Thymus (tissue), 11 donors: ENCODE data around the gene SNAI1. TPM values are rescaled to one million over a fixed set of nuclear protein-coding genes. Genes with fewer than 3 reads are reported as not detected.
"Not testable (repeated sequence)": the region's sequence is repeated elsewhere in the genome, so short reads cannot be mapped to it uniquely, and the experiment has no call there.

Experiments
- DNase-seq, 9 donors: peaks; one replicate each; pipeline ENCODE4 v3.0.0-alpha.2; 2013; ENCODE audit warnings: low spot score in 9 of 9, low read depth in 6 of 9, missing footprints in 1 of 9
- H3K27ac ChIP-seq, 2 donors: one replicate each; pipeline ENCODE4 v1.5.1; 2013; ENCODE audit warnings: control low read depth in 1 of 2, low read depth in 1 of 2, low read length in 1 of 2, mild to moderate bottlenecking in 1 of 2, moderate library complexity in 1 of 2
- H3K27me3 ChIP-seq, 2 donors: one replicate each; pipeline ENCODE4 v1.5.1; 2013; ENCODE audit warnings: low read length in 1 of 2; ENCODE audit not compliant: control insufficient read depth in 2 of 2, insufficient read depth in 1 of 2
- H3K36me3 ChIP-seq, 2 donors: one replicate each; pipeline ENCODE4 v1.5.1; 2013; ENCODE audit warnings: low read length in 1 of 2, mild to moderate bottlenecking in 1 of 2, moderate library complexity in 1 of 2; ENCODE audit not compliant: control insufficient read depth in 2 of 2, insufficient read depth in 2 of 2
- H3K4me1 ChIP-seq, 2 donors: one replicate each; pipeline ENCODE4 v1.5.1; 2013; ENCODE audit warnings: low read length in 2 of 2; ENCODE audit not compliant: control insufficient read depth in 2 of 2, insufficient read depth in 2 of 2
- H3K4me3 ChIP-seq, 2 donors: one replicate each; pipeline ENCODE4 v1.5.1; 2013; ENCODE audit warnings: low read length in 2 of 2, control low read depth in 1 of 2, mild to moderate bottlenecking in 1 of 2
- H3K9me3 ChIP-seq, 2 donors: one replicate each; pipeline ENCODE4 v1.5.1; 2013; ENCODE audit warnings: low read length in 1 of 2, mild to moderate bottlenecking in 1 of 2; ENCODE audit not compliant: control insufficient read depth in 2 of 2, insufficient read depth in 1 of 2
- WGBS: extraction: QIAGEN DNeasy Blood & Tissue Kit; methylation state at CpG from one replicate; pipeline ENCODE4 v1.1.7; 2013; 5-methylcytosine and 5-hydroxymethylcytosine counted together
- polyA plus RNA-seq: library from polyadenylated mRNA; stranded (reverse); fragments of 200-250 nt; gene quantifications from one replicate; pipeline ENCODE4 v1.2.3, GENCODE V29; 2013
- total RNA-seq: library from RNA; stranded (reverse); fragments of 120-200 nt; gene quantifications from one replicate; pipeline ENCODE4 v1.2.4, GENCODE V29; 2013
- donor health status: healthy.

SNAI1 gene
- total and polyA plus RNA-seq, 2 donors: 0.33 to 5.5 TPM

DNA sequence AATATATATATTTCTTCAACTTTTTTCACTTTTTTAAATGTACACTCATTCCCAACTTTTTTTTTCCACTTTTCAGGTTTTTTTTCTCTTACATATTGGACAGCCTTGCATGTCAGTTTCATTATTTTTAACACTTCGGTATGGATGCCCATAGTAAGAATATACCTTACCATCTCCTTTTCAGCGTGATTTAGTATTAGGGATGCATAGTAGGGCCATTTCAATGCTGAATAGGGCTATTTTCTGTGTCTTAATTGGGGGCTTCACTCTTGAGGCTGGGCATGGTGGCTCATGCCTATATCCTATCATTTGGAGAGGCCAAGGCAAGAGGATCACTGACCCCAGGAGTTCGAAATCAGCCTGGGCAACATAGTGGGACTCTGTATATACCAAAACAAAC is 39.8 kb upstream of the SNAI1 start:
- H3K36me3 ChIP-seq: peaks cover 45 to 52% of the 10 kb centered on the region in 2 donors
- DNase-seq: no peak
- 99% methylated on average over 3 of the region's 3 CpGs for WGBS
- peaks cover 3 to 10% of the 10 kb centered on the region in 2 donors for H3K4me1 ChIP-seq
- H3K9me3 ChIP-seq: no peaks in the 10 kb centered on the region
- no peak overlapping the region for H3K4me3 ChIP-seq
- no peak overlapping the region for H3K27ac ChIP-seq
- H3K27me3 ChIP-seq: no peaks in the 10 kb centered on the region

DNA sequence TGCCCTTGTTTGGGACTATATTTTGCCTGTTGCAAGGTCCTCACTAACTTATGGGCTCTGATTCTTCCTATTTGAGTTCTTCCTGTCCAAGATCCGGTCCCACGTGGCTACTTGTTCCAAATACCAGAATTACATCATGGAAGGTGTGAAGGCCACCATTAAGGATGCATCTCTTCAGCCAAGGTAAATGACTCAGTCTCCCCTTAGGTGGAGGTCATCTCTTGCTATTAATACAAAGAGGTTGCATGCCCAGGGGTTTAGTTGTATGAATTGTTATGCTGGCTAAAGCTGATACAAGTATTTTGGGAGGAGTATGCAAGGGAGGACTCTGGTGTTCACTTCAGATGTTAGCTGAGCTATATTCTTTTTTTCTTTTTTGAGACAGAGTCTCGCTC is 37.5 kb upstream of the SNAI1 start:
- H3K27me3 ChIP-seq: no peaks in the 10 kb centered on the region
- no peak for DNase-seq
- H3K27ac ChIP-seq: no peak overlapping the region
- no peaks in the 10 kb centered on the region for H3K9me3 ChIP-seq
- H3K4me3 ChIP-seq: no peak overlapping the region
- H3K4me1 ChIP-seq: no peaks in the 10 kb centered on the region
- WGBS: 96% methylated on average over 3 of the region's 3 CpGs
- H3K36me3 ChIP-seq: peaks cover 67 to 69% of the 10 kb centered on the region in 2 donors

DNA sequence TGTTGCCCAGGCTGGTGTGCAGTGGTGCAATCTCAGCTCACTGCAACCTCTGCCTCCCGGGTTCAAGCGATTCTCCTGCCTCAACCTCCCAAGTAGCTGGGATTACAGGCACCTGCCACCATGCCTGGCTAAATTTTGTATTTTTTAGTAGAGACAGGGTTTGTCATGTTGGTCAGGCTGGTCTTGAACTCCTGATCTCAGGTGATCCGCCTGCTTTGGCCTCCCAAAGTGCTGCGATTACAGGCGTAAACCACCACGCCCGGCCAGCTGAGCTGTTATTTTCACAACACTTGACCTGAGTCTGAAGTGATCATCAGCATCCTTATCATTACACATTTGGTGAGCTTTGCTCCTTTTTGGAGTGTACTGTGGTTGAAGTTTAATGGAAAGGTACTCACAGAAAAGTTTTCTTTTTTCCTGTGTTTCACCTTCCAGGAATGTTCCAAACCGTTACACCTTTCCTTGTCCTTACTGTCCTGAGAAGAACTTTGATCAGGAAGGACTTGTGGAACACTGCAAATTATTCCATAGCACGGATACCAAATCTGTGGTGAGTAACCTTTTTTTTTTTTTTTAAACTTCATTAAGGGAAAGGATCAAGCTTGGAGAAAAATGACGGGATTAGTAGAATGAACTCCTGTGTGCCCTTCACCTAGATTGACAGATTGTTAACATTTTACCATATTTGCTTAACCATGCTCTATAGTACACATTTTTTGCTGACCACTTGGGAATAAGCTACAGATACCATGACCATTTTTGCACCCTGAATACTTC is 36.9 kb upstream of the SNAI1 start:
- H3K36me3 ChIP-seq: peaks cover 72 to 73% of the 10 kb centered on the region in 2 donors
- no peak overlapping the region for H3K27ac ChIP-seq
- H3K4me3 ChIP-seq: no peak overlapping the region
- no peaks in the 10 kb centered on the region for H3K9me3 ChIP-seq
- no peaks in the 10 kb centered on the region for H3K27me3 ChIP-seq
- DNase-seq: no peak
- 98% methylated on average over 10 of the region's 10 CpGs for WGBS
- H3K4me1 ChIP-seq: no peaks in the 10 kb centered on the region

DNA sequence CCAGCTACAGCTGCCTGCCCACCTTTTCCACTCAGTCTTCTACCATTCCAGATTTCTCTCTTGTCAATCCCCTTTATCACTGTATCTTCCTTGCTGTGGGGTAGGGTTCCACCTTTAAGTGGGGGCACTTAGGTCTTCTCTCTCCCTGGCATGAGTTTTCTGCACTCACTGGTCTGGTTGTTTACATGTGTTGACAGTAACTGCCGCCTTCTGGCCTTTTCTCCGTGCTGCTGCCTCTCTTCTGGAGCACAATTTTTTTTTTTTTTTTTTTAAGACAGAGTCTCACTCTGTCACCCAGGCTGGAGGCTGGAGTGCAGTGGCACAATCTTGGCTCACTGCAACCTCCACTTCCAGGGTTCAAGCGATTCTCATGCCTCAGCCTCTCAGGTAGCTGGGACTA is 34.6 kb upstream of the SNAI1 start:
- 97% methylated on average over 3 of the region's 3 CpGs for whole genome bisulfite sequencing
- H3K36me3 ChIP-seq: peaks cover 73 to 75% of the 10 kb centered on the region in 2 donors
- no peaks in the 10 kb centered on the region for H3K9me3 ChIP-seq
- DNase-seq: no peak
- no peak overlapping the region for H3K4me3 ChIP-seq
- no peaks in the 10 kb centered on the region for H3K4me1 ChIP-seq
- H3K27me3 ChIP-seq: no peaks in the 10 kb centered on the region
- H3K27ac ChIP-seq: no peak overlapping the region

DNA sequence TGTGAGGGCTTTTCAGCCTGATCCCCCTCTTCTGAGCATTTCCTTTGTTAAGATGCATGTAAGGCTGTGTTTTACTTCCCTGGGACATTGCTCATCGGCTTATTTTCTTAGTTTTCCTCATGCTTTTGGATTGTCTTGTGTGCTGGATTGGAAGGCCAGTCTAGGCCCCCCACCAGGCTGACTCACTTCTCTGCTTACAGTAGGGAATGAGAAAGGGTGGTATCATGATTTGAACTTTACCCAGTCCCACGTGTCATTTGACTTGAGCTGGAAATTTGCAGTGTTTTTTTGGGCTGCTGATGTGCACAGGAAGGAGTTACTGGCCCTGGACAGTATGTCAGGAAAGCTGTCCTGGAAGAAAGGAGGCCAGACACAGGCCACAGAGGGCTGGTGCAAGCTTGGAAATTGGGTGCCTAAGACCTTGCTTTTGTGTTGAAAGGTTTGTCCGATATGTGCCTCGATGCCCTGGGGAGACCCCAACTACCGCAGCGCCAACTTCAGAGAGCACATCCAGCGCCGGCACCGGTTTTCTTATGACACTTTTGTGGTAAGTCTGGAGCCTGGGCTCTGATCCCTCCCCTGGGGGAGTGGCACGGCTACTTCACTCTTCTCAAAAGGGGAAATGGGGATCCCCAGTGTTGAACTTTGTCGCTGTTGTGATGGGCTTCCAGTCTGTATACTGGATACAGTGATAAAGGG is 33.8 kb upstream of the SNAI1 start:
- 96% methylated on average over 11 of the region's 11 CpGs for WGBS
- Histone ChIP-seq H3K4me3 (no peak overlapping the region), H3K4me1 (no peaks in the 10 kb centered on the region), H3K9me3 (no peaks in the 10 kb centered on the region), H3K36me3 (peaks cover 79% of the 10 kb centered on the region in 2 donors), H3K27me3 (no peaks in the 10 kb centered on the region), H3K27ac (no peak overlapping the region)
- DNase-seq: no peak

DNA sequence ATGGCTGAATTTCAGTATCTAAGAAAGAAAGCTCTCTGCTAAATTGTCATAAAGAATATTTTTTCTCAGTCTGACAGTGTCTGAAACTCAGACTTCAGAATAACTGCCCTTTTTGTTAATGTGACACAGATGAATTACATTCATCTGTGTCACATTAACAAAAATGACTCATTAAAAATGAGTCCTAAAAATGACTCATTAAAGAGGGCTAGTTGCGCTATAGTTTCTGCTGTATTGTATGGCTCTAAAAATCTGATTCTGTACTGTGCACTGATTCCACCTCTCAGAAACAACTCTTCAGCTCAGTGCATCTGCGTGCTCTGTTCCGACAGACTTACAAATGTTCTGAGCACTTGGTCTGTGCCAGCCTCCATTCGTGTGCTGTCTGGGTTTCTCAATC is 31.6 kb upstream of the SNAI1 start:
- Histone ChIP-seq H3K27me3 (no peaks in the 10 kb centered on the region), H3K27ac (no peak overlapping the region), H3K4me1 (no peaks in the 10 kb centered on the region), H3K9me3 (no peaks in the 10 kb centered on the region), H3K36me3 (peaks cover 76 to 84% of the 10 kb centered on the region in 2 donors), H3K4me3 (no peak overlapping the region)
- DNase-seq: no peak
- WGBS: 98% methylated on average over 4 of the region's 4 CpGs

DNA sequence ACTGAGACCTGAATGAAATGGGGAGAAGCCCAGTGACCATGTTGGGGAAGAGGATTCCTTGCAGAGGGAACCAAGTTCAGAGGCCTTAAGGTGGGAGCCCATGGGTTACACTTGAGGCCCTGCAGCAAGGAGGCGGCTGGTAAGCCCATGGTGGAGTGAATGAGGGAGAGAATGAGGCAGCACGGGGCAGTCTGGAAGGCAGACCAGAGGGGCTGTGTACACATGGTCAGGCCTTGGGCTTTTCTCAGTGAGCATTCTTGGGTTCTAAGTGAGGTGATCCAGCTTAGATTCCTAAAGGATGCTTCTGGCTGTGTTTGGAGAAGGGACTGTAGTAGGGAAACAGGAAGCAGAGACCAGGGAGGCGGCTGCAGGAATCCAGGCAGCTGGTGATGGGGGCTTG is 27.6 kb upstream of the SNAI1 start:
- H3K36me3 ChIP-seq: peaks cover 47 to 74% of the 10 kb centered on the region in 2 donors
- WGBS: 95% methylated on average over 3 of the region's 3 CpGs
- no peak overlapping the region for H3K4me3 ChIP-seq
- DNase-seq: no peak
- no peaks in the 10 kb centered on the region for H3K9me3 ChIP-seq
- no peaks in the 10 kb centered on the region for H3K27me3 ChIP-seq
- no peaks in the 10 kb centered on the region for H3K4me1 ChIP-seq
- H3K27ac ChIP-seq: no peak overlapping the region

DNA sequence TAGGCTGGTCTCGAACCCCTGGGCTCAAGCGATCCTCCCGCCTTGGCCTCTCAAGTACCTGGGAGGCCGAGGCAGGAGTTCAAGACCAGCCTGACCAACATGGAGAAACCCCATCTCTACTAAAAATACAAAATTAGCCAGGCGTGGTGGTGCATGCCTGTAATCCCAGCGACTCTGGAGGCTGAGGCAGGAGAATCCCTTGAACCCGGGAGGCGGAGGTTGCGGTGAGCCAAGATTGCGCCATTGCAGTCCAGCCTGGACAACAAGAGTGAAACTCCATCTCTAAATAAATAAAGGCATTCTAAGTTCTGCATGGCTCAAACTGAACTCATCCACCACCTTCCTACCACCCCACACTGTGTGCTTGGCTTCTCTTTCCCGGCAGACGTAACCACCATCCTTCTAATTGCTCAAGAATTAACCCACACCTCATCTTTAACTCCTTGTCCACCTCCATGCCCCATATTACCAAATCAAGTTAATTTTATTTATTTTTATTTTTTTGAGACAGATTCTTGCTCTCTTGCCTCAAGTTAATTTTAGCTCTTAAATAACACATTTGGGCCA is 26.9 kb upstream of the SNAI1 start:
- not testable (repeated sequence) for H3K27me3 ChIP-seq, H3K4me3 ChIP-seq, H3K9me3 ChIP-seq, H3K27ac ChIP-seq, H3K4me1 ChIP-seq, DNase-seq
- peaks cover 40 to 67% of the 10 kb centered on the region in 2 donors for H3K36me3 ChIP-seq
- 99% methylated on average over 12 of the region's 12 CpGs for whole genome bisulfite sequencing

DNA sequence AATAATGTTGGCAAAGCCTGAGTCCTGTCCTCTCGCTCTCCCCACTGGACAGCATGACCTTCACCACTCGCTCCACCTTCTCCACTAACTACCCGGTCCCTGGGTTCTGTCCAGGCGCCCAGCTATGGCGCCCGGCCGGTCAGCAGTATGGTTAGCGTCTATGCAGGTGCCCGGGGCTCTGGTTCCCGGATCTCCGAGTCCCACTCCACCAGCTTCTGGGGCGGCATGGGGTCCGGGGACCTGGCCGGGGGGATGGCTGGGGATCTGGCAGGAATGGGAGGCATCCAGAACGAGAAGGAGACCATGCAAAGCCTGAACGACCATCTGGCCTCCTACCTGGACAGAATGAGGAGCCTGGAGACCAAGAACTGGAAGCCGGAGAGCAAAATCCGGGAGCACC is 26.1 kb upstream of the SNAI1 start:
- DNase-seq: no peak
- peaks cover 35 to 61% of the 10 kb centered on the region in 2 donors for H3K36me3 ChIP-seq
- WGBS: 97% methylated on average over 18 of the region's 18 CpGs
- H3K27me3 ChIP-seq: no peaks in the 10 kb centered on the region
- H3K4me3 ChIP-seq: no peak overlapping the region
- H3K9me3 ChIP-seq: no peaks in the 10 kb centered on the region
- no peak overlapping the region for H3K27ac ChIP-seq
- H3K4me1 ChIP-seq: no peaks in the 10 kb centered on the region
